ENCODE measurements around the gene KPNB1.

The KPNB1 gene

DNA sequence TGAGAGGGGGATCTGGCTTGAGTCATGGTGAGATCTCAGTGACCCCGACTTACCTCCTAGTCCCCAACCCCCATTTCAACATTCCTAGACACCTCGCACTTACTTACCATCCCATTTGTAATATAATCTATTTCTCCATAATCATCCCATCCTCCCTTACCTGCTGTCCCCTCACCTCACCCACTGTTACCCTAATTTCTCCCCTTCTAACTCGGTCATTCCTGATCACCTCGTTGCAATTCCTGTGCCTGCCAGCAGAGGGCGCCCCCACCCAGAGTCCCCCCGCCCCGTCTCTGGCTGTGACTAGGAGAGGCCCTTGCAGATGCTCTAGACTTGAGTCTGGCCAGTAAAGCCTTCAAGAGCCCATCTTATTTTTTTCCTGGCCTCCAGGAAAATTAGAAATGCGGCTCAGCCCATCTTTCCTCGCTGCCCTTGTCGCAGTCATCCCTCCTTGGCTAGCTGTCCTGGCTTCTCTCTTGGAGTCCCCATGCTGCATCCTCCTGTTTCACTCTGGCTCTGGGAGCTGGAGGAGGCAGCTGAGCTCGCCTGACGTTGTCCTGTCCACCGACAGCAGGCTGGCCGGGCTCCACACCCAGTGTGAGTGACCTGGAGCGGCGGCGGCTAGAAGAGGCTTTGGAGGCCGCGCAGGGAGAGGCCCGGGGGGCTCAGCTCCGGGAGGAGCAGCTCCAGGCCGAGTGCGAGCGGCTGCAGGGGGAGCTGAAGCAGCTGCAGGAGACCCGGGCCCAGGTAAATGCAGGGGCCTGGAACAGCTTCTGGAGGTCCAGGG, 49.2 kb downstream of the KPNB1 start:
- no peak for FAIRE-seq

DNA sequence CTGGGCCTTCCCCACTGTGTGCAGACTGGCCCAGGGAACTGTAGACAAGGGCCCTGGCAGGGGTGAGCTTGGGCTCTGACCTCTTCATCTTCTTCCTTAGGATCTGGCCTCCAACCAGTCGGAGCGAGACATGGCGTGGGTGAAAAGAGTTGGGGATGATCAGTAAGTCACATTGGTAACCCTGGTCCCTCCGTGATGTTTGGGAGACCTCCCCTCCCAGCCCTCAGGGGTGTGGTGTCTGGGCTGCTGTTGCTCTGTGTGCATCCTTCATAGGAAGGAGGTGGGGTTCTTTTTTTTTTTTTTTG, 49.8 kb downstream of the KPNB1 start:
- FAIRE-seq = no peak

DNA sequence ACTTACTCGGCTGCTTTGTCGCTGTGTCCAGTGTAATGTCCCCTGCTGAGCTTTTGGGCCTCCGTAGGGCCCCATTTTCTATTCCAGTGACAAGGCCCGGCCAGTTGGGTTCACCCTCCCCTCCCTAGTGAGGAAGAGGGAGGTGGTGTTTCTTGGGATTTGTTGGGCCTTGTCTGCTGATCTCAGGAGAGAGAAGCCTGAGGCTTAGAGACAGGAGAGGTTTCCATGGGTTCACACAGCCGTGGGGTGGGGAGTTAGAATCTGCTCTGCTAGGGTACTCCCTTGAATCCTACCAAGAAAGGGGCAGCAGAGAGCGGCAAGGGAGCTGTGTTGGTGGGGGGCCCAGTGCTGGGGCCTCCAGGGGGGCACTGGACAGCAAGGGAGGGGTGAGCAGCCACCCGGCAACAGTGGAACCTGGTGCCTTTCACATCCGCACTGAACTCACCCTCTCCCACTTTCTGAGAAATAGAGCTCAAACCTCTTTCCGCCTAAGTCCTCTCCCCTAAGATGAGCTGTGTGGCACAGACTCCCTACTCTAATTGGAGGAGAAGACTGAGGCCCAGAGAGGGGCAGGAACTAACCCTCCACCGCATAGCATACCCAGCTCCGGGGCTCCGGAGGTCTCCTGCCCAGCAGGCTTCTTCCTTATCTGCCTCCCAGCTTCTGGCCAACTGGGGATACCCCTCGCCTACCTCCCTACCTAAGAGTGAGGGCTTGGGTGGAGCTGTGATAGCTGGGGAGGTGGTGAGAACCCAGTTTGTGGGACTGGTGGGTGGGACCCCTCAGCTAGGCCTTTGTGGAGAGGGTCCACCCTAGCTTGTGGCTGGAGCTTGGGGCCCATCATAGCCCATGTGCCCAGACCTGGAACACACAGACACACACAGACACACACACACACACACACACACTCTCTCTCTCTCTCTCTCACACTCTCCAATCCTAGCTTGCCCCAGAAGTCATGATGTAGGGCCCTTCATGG, 51.0 kb downstream of the KPNB1 start:
- no peak for FAIRE-seq

DNA sequence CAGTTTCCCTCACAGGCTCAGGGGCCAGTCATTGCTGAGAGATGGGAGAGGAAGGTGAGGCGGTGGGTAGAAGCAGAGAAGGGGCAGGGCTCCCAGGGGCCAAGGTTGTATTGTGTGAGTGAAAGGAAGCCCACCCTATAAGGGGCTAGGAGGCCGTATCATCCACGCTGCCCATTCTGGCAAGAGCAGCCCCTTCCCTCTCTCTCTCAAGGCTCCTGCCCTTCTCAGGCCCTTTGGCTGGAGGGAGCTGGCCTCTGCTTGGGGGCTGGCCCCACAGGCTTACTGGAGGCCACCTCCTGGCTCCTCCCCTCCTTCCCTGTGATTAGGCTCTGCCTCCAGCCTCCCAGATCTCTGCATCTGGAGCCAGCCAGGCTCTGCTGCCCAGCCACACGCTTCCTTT, 51.9 kb downstream of the KPNB1 start:
- FAIRE-seq = no peak

DNA sequence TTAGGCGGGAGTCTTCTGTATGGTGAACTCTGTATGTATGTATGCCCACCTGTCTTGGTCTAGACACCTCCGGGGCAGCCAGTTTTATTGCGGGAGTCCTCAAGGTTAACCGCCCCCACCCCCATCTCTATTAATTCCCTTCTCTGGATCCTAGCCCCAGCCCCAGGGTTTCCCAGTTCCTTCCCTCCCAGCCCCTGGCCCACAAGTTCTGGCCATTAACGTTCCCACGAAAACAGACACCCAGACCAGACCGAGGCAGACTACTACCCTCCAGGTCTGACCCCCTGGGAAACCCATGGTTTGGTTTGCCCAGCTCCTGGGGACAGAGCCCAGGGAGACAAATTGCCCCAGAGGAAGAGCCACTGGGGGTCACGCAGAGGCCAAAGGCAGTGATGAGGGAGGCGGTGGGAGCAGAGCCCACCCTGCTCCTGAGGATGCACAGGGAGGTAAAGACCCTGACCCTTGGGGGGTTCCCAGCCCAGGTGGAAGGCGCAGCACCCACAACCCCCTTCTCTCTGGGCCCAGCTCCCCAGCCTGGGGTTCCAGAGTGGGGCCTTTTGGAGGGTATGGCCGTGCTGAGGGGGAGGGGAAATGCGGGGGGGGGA, 52.8 kb downstream of the KPNB1 start:
- FAIRE-seq = no peak

DNA sequence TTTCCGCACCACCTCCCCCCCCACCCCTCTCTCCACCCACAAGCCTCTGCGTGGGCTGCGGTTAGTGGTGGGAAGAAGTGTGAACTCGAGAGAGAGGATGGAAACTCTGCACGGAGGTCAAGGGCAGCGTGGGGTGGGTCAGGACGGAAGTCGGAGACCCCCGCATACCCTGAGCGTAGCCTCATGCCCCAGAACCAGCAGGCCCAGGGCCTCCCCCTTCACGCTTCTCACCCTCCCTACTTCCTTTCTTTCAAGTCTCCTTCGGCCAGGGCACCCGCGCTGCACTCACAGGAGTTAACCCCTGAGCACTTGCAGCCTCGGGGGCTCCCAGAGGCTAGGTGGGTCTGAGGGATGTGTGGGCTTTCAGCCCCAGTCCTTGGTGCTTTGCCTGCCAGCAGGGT, 53.5 kb downstream of the KPNB1 start:
- FAIRE-seq = no peak

DNA sequence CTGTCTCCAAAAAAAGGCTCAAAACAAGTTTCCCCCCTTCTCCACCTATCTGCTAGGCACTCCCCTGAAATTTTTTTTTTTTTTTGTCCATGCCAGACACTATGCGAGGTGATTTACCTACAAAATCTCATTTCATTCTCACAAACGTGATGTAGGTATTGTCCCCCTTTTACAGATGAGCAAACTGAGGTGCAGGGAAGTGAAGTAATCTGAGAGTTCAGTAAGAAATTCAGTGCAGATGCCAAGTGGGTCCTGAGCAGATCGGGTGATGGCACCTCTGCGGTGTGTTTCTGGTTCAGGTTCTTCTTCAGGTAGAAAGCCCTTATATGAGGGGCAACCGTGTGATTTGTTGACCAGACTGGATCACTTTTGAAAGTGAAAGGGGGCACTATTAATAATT, 54.0 kb downstream of the KPNB1 start:
- FAIRE-seq = no peak

DNA sequence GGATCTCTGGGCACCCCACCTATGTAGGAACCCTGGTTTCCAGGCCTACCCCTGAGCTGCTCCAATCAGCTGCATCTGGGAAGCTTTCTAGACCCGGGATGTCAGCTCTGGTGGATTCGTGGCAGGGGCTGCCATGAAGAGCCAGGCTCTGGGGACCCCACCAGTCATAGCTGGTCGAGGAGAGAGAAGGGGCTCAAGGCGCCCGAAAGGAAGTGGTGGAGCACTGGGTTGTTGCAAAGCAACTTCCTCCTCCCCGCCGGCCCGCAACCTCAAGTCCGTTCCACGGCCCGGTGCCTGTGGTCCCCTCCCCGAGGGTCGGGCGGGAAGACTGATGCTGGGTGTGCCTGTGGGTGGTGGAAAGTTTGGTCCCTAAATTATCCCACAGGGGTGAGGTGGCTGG, 54.4 kb downstream of the KPNB1 start:
- no peak for FAIRE-seq

DNA sequence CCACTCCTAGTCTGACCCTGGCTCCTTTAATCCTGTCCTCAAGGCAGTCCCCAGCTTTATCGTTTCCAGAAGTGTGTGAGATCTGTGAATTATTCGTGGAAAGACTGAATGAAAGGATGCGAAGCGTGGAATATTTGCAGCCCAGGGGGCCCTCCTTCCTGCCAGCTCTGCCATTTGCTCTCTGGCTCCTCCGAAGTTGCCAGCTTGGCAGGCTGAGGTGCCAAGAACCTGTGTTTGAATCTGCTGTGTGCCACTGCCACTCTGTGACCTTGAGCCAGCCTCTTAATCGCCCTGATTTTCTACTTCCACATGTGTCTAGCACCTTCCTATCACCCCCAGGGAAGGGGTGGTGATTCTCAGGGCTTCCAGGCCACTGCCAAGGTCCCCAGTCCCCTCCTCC, 55.0 kb downstream of the KPNB1 start:
- no peak for FAIRE-seq

DNA sequence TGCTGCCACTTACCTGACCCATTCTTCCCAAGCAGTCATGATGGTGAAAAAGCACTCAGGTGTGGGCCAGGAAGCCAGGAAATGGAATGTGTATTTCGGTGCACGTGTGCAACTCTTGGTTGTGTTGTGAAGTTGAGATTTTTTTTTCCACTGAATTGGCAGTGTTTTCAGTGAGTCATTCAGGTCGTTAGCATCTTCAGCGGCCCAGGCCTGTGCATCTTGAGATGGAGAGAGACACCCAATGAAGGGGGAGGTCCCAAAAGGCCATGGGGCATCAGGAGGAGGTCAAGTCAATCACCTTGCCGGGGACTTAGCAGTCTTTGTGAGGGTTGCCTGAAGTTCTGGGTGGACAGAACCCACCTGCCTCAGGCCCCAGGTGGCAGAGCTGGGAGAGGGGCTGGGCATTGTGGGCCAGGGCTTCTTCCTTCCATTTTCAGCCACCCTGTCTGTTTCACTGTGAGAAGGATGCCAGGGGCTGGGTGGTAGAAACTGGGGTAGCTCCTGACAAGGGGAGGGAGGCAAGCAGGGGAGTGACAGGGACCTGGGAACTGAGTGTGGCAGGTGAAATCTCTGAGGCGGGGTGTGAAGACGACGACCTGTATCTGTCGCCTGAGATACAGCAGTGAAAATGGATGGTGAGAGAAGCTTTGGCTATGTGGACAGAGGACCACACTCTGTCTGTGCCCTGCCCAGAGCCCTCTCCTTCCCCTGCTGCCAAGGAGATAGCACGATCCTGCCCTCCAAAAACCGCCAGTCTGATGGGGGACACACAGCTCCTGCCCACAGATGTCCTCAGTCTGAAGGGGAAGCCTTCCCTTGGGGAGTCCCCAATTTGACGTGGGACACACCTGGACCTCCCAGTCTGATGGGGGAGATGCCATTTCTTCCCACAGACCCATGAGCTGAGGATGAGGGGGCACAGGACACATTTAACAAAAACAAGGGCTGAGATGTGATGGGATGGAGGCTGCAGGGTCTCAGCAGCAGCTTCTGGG, 56.1 kb downstream of the KPNB1 start:
- FAIRE-seq = no peak

DNA sequence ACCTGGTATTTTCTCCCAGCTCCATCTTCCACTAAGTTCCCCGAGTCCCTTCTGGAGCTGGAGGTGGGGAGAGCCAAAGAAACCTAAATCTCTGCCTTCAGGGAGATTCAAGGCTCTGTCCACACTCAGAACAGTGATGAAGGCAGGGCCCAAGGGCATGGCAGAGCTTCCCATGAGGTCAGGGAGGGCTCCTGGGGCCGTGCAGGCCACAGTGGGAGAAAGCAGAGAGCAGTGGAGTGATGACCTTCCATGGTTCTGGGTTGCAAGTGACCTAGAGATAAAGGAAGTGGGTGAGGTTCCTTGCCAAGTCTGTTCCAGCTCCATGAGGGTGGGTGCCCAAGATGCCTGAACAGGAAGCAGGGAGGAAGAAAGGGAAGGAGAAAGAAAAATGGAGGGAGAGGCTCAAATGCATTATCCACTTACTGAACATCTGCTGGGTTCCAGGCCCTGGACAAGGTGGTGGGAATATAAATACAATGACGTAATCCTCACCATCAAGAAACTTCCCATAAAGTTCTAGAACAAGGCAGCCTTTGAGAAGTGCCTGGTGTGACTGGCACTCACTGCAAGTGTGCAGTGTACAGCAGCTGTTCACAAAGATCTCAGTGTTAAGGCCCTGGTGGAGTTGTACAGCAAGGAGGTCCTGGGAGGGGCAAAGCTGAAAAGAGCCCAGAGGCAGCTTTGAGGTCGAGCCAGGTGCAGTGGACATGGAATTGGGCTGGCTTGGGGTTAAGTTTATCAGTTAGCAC, 57.5 kb downstream of the KPNB1 start:
- FAIRE-seq = no peak

DNA sequence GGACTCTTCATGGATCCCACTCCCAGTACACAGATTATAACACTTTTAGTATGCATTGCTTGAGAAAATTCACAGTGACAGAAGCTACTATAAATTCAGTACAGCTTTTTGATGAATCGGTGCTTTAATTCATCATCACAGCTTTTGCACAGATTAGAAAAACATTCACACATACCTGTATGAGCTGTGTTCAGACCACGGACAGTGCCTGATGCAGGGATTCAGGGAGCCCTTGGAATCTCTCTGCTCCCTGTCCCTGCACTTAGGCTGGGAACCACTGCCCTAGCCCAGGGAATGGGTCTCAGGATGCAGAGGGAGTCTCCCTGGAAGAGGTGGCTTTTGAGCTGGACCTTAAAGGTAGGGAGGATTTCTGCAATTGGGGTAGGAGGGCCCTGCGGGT, 58.2 kb downstream of the KPNB1 start:
- no peak for FAIRE-seq

DNA sequence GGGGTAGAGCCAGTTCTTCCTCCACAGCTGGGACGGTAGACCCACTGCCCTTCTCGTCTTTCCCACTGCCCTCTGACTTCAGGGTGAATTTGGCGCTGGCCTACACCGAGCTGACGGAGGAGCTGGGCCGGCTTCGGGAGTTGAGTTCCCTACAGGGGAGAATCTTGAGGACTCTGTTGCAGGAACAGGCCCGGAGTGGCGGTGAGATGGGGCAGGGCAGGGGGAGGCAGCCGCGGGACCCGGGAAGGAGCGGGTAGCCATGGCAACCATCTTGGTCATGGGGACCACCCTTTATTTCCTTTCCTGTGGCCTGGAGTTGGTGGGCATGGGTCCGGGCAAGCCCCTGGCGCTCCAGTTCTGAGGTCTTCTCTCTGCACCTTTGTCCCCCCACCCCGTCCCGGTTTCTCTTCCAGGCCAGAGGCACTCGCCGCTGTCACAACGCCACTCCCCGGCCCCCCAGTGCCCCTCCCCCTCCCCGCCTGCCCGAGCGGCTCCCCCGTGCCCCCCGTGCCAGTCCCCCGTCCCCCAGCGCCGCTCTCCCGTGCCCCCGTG, 58.7 kb downstream of the KPNB1 start:
- no peak for FAIRE-seq

DNA sequence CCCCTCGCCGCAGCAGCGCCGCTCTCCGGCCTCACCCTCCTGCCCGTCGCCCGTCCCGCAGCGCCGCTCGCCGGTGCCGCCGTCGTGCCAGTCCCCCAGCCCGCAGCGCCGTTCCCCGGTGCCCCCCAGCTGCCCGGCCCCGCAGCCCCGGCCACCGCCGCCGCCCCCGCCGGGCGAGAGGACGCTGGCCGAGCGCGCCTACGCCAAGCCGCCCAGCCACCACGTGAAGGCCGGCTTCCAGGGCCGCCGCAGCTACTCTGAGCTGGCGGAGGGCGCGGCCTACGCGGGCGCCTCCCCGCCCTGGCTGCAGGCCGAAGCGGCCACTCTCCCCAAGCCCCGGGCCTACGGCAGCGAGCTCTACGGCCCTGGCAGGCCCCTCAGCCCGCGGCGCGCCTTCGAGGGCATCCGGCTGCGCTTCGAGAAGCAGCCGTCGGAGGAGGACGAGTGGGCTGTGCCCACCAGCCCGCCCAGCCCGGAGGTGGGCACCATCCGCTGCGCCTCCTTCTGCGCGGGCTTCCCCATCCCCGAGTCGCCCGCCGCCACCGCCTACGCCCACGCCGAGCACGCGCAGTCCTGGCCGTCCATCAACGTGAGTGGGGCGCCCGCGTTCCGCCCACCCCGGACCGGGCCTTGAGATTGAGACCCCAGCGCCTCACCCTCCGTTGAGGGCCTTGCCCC, 59.3 kb downstream of the KPNB1 start:
- no peak for FAIRE-seq

DNA sequence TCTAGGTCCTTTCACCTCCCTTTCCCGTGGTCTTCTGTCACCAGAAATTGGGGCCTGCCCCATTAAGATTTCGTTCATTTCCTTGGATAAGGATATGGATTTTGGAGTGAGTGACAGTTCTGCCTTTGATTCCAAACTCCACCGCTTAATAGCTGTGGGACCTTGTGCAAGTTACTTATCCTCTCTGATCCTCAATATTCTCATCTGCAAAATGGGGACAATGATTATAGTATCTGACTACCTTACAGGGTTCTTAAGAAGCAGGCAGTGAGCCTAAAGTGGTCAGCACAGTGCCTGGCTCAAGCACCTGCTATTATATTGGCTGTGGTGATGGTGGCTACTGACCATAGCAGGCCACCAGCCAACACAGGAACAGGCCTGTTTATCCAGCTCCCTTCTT, 59.9 kb downstream of the KPNB1 start:
- no peak for FAIRE-seq

DNA sequence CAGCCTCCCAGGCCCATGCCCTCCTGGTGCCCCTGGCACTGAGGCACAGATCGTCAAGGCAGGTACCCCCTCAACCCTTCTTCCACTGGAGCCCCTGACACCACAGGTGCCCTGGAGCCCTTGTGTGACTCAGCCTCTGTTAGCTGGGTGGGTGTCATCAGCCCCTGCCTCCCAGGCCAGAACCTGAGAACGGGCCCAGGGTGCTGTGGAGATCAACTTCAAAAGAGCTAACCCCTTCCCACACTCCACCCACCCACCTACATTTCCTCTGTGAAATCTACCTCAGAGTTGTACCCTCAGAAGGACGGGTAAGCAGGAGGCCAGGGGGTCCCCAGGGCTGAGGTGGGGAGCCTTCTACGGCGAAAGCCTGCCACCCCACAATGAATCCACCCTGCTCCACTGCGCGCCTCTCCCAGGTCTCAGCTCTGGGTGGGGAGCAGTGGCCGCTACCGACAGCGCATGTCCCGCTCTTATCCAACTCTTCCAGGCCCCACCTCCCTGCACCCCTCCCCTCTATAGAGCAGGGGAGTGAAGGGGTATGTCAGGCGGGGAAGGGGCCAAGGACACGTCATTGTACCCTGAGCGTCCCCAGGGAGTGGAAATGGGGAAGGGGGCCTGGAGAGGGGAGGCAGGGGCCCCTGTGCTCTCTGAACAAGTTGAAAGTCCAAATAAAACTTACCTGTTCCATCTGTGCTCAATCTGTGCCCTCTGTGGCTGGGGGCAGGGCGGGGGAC, 61.8 kb downstream of the KPNB1 start:
- no peak for FAIRE-seq

DNA sequence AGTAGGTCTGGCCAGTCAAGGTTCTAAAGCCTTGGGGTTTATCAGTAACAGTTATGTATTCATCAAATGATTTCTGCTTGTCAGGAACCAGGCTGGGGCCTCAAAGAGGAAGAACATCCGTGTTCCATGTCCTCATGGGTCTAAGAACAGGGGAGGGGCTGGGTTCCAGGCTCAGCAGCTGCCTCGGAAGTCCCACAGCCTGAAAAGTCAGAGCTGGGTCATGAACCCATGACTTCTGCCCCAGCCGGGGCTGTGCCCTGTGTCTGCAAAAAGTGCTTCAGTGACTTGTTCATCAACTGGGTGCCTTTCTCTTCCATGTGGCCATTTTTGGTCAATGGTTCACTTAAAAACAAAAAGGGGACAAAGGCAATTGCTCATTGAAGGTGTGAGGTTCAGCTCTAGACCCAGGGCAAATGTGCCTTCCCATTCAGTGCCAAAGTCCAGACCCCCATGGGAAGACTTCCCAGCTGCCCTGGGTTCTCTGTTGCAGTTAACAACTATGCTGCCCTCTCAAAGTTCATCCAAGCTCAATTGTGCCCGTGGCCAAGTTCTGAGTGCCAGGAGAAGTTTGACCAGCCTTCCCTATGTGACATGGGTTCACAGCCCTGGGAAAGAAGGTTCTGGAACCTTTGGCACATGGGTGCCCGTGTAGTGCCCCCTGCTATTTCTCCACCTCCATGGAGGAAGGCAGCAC, 62.8 kb downstream of the KPNB1 start:
- FAIRE-seq = no peak

DNA sequence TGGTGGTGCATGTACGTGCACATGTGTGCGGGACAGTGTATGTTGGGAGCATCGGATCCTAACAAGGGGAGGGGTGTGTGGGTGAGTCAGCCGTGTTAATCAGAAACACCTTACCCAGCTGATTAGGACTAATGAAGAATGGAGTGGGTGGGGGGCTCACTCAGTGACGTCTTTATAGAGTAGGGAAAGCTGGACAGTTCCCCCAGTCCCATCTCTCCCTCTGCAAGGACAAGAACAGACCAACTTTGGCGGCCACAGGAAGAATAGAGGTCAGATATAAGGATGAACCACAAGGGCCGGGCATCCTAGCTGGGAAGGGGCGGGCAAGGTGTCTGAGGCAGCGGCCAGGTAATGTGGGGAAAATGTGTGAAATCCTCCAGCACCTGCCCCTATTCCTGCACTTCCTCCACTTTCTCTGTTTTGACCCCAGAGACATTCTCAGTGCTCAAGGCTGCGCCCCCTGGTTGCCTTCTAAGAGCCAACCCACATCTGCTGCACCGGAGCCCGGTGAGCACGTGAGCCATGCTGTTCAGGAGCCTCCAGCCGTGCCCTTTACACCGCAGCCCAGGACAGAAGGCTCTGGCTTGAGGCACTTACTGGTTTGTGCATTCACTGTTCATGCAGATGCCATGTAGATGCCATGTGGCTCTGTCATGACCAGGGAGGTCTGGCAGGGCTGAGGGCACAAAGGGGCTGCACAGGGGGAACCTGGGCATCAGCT, 64.4 kb downstream of the KPNB1 start:
- no peak for FAIRE-seq
